ENCODE measurements around the gene ESYT3.
"Not testable (repeated sequence)": the region's sequence is repeated elsewhere in the genome, so short reads cannot be mapped to it uniquely, and the experiment has no call there.

Gene ESYT3

DNA sequence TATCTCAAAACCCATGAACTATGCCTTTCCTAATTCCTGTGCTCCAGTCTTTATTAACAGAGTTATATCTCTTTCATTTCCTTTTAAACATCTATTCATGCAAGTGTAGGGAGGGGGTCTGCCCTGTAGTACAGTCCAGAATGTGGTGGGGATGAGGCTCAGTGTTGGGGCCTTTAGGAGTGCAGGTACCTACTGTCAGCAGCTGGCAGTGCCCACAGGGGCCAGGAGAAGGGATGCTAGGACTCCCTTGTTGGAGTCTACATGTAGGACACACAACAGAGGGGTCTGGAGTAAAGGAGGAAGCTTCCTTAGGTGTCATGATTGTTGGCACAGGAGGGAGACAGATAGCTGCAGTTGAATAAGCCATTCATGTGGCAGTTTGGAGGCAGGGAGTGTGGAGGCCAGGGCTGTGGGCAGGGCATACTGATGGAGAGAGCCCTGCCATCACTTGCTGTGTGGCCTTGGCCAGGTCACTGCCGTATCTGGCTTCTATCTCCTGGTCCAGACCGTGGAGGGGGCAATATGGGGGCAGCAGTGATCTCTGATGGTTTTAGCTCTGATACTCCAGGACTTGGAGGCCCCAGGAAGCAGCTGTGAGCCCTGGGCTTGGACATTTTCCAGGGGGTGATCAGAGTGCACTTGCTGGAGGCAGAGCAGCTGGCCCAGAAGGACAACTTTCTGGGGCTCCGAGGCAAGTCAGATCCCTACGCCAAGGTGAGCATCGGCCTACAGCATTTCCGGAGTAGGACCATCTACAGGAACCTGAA is 29.5 kb downstream of the ESYT3 start:
- DNase-seq, result no peak

DNA sequence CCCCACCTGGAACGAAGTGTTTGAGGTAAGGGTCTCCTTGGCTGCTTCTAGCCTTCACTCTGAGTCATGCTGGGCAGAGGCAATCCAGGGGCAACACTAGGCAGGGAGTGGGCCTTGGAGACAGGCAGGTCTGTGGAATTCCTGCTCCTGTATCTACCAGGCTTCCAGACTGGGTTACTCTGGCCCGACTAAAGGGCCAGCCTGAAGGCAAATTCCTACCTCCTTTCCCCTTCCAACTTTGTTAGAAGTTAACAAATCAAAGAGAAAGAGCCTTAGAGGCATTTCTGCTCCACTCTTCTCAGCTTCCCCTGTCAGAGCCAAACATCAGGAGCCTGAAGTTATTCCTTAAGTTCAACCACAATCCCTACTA is 30.1 kb downstream of the ESYT3 start:
- no peak for DNase-seq

DNA sequence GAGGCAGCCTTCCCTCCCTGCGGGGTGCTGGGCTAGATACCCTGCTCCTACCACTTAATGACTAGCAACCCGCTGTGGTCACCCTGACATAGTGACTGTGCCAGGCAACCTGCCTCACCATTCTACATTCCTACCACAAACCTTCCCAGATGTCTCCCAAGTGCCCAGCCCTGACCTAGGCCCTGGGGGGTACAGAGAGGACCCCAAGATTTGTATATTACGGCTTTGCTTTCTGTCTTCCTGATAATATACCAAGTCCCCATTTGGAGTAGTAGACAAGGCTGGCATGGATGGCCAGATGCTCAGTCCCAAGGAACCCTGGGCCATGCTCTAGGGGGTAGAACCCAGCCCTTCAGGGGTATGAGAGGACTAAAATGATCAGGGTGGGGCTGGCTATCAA is 31.0 kb downstream of the ESYT3 start:
- DNase-seq, result no peak

DNA sequence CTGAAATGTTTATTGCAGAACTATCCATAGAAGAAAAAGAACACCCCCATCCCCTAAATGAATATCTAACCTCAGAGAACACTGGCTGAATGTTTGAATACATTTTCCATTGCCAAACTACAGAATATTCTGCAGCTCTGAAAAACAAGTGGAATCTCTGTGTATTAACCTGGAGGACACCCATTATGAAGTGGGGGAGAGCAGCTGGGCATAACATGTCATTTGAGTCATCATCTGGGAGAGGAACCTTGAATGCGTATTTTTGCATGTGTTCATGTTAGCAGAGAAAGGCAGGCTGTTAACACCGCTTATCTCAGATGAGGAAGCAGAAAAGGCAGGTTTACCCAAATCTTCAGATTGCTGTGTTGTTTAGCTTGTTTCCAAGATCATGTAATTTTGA is 31.5 kb downstream of the ESYT3 start:
- no peak for DNase-seq

DNA sequence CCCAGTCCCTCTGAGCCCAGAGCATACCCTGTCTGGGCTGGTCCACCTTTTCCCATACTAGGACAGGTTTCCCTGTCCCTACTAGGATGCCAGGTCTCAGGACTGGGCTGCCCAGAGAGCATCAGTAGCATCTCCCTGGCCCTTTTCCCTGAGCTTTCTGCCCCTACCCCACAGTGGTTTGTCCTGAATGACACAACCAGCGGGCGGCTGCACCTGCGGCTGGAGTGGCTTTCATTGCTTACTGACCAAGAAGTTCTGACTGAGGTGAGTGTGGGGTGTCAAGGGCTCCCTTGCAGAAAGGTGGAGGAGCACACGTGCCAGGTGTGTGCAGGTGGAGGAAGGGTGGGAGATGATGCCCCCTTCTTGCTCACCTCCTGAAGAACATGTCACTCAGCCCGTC is 33.5 kb downstream of the ESYT3 start:
- DNase-seq, result no peak

DNA sequence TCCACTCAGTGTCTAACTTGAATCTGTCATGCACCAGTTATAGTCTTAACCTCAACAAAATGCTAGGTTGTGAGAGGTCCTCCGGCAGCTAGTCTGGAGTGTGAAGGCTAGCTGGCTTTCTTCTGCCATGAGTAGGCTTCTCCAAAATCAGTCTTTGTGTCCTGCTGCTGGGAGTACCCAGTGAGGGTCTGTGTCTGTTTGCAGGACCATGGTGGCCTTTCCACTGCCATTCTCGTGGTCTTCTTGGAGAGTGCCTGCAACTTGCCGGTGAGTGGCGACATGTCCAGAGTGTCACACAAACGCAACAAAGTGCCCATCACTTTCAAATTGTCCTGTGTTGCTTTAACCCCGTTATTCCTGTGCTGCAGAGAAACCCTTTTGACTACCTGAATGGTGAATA is 34.0 kb downstream of the ESYT3 start:
- no peak for DNase-seq

DNA sequence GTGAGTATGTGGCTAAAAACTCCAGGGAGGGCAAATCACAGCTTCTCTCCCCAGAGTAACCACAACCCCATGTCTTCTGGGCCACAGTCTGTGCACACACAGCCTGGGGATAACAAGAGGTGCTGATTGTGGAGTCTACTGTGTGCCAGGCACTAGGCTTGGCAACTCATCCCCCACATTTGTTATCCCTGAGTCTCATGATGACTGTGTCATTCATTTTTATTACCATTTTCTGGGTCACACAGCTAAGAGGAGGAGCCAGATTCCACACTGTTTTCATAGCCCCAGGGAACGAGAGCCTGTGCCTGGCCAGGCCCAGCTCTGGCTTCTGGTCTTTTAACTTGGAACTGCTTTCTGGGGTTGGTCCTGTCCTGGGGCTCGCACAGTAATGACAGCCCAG is 34.5 kb downstream of the ESYT3 start:
- no peak for DNase-seq

DNA sequence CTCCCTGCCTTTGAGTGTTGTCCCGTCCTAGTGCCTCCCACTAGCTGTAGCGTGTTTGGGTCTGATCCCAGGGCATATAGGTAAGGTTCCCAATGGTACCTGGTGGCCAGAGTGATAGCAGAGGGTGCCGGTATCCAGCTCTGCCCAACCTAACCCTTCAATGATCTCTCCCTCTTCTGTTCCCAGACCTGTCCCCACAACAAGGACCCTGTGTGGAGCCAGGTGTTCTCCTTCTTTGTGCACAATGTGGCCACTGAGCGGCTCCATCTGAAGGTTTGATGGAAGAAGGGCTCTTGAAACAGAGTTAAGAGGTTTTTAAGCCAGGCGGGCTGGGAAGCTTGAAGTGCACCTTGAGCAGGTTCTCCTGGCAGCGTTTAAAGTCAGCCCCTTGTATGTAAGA is 35.5 kb downstream of the ESYT3 start:
- no peak for DNase-seq

DNA sequence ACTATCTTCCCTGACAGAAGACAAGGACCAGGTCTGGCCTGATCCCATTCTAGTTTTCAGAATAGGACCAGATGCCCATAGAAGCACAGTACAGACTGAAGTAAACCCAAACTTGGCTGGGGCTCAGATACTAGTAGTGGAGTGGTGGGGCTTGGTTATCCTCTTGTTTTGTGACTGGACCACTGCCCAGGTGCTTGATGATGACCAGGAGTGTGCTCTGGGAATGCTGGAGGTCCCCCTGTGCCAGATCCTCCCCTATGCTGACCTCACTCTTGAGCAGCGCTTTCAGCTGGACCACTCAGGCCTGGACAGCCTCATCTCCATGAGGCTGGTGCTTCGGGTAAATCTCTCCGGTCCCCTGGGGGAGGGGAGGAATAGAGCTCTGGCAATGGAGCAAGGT is 36.3 kb downstream of the ESYT3 start:
- DNase-seq, result no peak

DNA sequence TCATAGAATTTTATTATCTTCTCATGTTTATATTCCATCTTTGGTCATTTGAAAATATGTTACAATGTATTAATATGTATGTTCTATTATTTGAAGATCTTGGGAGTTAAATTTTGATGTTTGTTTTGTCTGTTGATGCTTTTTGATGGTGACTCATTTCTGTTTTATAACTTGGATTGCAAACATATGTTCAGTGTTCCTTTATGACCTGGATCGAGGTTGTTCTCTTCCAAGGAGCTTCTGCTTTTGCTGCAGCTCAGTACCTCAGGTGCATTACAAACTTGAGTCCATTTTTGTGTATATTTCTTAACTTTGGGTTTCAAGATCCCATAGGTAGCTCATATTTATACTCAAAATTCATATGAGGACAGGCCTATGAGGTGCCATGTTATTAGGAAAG is 37.1 kb downstream of the ESYT3 start:
- no peak for DNase-seq

DNA sequence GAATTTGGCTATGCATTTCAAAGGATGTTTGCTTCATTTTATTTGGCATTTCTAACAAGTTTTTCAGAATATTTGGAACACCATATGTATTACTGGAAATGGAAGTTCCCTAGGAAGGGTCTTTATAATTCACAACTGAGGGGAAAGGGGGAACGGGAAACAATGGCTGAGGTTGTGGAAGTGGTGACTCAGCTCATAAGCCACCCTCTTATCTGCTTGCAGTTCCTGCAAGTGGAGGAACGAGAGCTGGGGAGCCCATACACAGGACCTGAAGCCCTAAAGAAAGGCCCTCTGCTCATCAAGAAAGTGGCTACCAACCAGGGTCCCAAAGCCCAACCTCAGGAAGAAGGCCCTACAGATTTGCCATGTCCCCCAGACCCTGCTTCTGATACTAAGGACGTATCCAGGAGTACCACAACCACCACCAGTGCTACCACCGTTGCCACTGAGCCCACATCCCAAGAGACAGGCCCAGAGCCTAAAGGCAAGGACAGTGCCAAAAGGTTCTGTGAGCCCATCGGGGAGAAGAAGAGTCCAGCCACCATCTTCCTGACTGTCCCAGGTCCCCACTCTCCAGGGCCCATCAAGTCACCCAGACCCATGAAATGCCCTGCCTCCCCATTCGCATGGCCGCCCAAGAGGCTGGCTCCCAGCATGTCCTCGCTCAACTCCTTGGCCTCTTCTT is 37.9 kb downstream of the ESYT3 start:
- no peak for DNase-seq

DNA sequence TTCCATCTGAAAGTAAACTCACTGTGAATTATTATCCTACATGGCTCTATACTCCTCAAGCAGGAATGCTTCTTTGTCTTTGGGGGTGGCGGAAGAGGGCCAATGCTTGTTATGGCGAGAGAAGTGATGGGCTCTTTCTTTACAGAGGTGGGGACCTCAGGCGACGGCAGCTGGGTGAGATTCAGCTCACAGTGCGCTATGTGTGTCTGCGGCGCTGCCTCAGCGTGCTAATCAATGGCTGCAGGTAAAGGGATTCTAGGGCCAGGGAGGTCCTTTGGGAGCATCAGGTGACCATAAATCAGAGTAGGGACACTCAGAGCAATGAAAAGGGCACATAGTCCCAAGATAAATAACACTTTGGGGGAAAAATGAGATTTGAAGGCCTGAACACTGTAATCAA is 39.0 kb downstream of the ESYT3 start:
- no peak for DNase-seq

DNA sequence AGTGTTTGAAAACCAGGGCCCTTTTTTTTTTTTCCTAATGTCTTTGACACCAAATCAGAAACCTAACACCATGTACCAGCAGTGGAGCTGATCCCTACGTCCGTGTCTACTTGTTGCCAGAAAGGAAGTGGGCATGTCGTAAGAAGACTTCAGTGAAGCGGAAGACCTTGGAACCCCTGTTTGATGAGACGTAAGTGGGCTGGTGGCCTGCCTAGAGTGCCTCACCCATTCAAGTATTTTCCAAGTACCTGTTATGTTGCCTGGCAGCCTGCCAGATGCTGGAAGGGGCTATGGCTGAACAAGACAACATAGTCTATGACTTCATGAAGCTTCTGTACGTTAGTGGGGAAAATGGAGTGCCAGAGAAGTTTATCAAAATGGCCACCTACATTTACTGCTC is 39.7 kb downstream of the ESYT3 start:
- no peak for DNase-seq

DNA sequence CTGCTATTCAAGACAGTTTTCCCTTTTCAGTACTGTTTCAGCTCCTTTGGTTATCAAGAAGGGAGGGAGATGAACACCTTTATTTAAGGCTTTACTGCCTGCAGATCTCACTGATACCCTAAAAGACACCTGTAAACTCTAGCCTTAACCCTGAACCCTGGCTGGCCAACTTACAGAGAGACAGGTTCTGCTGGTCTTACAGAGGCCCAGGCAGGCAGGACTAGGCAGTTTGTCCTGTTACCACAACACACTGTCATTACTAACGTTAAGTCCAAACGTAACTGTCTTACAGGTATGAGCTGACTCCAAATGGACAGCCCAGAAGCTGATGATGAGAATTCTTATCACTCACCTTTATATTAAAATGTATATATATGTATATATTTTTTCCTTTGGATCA is 42.1 kb downstream of the ESYT3 start:
- DNase-seq, result no peak

DNA sequence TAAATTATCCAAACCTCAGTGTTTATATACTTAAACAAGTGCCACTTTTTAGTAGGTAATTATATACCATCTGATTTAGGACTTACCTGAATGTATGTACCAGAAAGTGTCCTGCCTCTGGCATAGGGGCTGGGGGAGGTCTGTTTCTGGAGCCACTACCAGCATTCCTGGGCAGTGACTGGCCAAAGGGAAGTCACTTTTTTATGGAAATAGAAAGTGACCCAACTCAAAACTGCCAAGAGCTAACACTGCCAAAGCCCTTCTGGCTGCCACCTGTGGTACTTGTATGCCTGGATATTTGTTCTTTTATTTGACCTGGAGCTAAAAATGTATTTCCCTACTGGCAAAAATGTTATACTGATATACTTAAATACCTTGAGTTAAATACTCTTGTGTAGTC is 42.7 kb downstream of the ESYT3 start:
- DNase-seq, result no peak

DNA sequence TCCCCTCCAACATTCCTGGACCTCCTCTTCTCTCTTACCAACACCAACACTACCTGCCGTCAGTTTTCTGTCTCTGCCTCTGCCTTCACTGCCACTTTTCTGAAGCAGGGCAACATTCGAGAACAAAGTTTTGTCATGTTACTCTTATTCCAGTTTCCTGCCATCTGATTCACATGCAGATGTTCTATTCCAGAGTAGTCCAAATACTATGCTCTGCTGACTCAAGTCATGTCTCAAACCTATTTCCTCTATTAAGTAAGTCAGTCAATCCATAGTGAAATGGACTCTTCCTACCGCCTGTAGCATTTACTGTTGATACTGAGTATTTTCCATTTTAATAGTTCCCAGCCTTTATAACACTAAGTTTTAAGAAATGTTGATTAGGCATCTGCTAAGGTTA is 43.4 kb downstream of the ESYT3 start:
- DNase-seq, result no peak

DNA sequence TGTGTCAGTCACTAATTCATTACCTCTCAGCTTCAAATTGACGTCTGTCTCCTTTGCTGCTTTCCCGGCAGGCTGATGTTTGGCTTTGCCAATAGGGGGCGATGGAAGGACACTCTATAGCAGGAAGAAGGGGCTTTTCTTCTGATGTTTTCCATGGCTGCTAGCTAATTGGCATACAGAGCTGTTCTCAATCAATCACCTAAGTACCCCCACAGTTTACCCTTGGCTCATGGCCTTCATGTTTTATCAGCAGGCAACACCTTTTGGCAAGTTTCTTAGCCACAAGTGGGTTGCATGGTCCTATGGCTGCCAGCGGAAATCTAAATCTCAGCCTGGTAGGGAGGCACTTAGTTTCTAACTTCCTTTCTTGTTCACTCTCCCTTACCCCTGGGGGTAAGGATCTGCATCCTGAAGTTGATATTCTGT is 45.0 kb downstream of the ESYT3 start:
- peak; percentile 14 for DNase-seq

DNA sequence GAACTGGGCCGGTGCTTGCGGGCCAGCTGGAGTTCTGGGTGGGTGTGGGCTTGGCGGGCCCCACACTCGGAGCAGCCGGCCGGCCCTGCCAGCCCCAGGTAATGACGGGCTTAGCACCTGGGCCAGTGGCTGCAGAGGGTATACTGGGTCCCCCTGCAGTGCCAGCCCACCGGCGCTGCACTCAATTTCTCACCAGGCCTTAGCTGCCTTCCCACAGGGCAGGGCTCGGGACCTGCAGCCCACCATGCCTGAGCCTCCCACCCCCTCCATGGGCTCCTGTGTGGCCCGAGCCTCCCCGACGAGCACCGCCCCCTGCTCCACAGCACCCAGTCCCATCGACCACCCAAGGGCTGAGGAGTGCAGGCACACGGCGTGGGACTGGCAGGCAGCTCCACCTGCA is 50.3 kb downstream of the ESYT3 start:
- not testable (repeated sequence) for DNase-seq

DNA sequence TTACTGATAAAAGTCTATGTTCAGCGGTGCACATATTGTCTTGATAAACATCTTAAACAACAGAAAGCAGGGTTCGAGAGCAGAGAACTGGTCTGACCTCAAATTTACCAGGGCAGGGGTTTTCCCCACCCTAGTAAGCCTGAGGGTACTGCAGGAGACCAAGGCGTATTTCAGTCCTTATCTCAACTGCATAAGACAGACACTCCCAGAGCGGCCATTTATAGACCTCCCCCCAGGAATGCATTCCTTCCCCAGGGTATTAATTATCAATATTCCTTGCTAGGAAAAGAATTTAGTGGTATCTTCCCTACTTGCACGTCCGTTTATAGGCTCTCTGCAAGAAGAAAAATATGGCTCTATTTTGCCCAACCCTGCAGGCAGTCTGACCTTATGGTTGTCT is 52.2 kb downstream of the ESYT3 start:
- not testable (repeated sequence) for DNase-seq

DNA sequence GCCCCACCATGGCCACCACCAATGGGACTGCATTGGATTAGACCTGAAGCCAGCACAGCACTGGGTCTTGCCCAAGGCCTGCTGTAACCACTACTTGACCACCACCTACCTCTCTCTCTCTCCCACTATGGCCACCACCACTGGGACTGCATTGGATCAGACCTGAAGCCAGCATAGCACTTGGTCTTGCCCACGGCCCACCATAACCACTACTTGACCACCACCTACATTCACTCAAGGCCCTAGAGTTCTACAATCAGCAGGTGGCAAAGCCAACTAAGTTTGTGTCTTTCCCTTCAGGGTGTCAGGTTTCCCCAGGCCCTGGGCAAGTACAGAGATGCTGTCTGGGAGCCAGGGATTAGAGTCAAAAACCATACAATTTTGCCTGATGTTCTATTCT is 57.6 kb downstream of the ESYT3 start:
- DNase-seq, result no peak

DNA sequence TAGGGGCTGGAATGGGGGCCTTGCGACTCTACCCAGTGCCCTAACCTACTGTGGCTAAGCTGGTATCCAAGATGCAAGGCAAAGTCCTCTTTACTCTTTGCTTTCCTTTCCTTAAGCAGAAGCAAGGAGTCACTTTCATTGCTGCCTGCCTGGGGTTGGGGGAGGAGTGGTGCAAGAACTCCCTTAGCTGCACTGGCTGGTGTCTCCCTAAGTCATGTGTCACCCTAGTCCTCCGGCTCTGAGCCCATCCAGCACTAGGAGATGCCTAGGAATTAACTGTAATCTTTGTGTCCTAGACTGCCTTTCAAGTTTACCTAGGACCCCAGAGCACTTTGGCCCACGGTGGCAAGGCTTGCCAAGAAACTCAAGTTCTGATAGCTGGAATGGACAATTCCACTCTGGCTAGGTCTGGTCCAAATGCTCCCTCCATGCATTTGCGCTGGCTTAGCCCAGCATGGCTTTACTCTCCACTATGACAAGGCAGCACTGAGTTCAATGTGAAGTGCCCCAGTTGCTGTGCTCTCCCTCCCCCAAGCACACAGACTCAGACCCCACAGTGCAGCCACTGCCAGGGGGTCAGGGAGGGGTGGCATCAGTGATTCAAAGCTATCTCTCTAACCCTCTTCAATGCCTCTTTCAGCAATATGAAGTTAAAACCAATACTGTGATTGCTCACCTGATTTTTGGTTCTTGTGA is 58.7 kb downstream of the ESYT3 start:
- no peak for DNase-seq

DNA sequence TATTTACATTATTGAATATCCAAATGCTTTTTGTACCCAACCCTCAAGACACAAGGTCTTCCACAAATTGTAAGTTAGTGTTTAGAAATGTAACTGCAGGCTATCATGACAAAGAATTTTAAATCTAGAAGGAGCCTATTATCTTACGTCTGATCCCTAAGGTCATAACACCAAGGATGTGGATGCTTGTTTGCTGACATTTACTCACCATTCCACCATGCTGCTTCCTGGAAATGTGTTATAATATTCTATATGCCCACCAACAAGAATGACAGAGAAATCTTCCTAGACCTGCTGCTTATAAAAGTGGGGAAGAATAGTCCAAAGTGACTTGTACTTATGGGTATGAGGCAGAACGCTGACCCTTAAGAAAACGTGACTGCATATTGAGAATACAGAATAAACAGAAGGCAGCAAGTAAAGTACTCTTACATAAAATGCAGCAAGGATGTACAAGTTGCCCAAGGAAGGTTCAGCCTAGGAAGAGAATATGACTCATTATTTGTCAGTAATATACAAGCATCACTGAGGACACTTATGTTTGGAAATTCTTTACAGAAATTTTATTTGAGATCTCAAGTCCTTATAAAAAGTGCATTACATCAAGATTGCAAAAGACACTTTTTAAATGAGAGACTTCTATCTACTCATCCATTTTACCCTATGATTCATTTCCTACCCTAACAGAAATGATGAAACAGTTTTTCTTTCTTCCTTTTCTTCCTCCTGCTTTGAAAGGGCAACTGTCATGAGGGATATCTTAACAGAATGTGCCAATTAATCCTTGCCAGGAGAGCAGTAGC is 59.6 kb downstream of the ESYT3 start:
- DNase-seq, result no peak

DNA sequence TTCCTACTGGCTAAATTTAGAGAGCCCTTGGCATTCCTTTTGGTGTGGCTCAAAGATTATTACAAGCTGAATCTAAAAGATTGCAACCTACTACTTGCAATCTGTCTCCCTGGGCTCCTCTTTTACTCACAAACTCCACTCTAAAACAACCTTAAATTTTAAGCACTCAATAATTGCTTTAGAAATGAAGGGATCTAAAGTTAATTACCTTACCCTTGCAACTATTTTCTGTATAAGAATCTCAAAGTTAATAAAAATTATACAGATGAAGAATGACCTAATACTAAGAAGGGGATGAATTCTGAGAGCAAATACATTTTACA is 60.2 kb downstream of the ESYT3 start:
- no peak for DNase-seq

DNA sequence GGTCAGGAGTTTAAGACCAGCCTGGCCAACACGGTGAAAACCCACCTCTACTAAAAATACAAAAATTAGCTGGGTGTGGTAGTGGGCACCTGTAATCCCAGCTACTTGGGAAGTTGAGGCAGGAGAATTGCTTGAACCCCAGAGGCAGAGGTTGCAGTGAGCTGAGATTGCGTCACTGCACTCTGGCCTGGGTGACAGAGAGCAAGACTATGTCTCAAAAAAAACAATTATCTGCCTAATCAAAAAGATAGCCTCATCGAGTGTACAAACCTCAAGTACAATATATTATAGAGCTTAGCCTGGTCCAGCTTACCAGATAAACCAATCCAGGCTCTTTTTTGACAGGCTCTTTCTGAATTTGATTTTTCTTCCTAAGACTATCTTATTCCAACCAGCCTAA is 61.2 kb downstream of the ESYT3 start:
- DNase-seq, result not testable (repeated sequence)

All from stimulated activated CD4-positive, alpha-beta T cell treated with anti-CD3 and anti-CD28 coated beads, Interleukin-4, amount 100 ng/mL, for 24 hours (primary cell).